ENCODE results near the gene GEMIN5.

Gene GEMIN5

DNA sequence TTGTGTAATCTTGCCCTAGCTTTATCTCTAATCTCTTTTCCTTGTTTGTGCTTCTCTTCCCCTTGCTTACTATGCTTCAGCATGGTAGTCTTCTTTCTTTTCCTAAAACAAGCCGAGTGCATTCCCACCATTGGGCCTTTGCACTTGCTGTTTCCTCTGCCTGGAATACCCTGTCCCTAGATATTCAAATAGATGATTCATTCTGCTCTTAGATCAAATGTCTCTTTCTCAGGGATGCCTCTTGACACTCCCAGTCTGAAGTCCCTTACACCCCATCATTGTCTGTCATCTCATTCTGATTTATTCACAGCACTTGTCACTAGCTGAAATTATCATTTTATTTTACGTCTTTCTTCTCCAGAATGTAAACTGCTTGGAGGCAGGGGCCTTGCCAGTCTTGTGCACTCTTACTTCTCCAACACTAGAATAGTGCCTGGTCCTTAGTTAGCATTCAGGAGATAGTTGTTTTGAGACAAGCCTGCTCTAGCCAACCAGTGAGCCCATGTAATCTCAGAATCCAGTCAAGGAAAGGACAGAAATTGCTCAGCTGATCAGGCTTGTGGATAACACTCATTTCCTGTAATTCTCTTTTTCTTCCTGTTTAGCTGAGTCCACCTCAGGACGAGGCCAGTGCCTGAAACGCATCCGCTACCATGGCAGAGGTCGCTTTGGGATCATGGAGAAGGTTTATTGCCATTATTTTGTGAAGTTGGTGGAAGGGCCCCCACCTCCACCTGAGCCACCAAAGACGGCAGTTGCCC lies 28.2 kb upstream of the GEMIN5 start:
- Histone ChIP-seq H3K4me3 (ENCODE audit: low read depth, low read length) (no peak overlapping the region), H3K4me1 (no peaks in the 10 kb centered on the region), H3K36me3 (peaks cover 22% of the 10 kb centered on the region), H3K9me3 (no peaks in the 10 kb centered on the region), H3K27me3 (no peaks in the 10 kb centered on the region)
- no peak for DNase-seq
- TF ChIP-seq, protein P1, sequence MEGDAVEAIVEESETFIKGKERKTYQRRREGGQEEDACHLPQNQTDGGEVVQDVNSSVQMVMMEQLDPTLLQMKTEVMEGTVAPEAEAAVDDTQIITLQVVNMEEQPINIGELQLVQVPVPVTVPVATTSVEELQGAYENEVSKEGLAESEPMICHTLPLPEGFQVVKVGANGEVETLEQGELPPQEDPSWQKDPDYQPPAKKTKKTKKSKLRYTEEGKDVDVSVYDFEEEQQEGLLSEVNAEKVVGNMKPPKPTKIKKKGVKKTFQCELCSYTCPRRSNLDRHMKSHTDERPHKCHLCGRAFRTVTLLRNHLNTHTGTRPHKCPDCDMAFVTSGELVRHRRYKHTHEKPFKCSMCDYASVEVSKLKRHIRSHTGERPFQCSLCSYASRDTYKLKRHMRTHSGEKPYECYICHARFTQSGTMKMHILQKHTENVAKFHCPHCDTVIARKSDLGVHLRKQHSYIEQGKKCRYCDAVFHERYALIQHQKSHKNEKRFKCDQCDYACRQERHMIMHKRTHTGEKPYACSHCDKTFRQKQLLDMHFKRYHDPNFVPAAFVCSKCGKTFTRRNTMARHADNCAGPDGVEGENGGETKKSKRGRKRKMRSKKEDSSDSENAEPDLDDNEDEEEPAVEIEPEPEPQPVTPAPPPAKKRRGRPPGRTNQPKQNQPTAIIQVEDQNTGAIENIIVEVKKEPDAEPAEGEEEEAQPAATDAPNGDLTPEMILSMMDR (IDR thresholded peaks at IDR 0.05; ENCODE audit: low read depth, low read length) = no peak

DNA sequence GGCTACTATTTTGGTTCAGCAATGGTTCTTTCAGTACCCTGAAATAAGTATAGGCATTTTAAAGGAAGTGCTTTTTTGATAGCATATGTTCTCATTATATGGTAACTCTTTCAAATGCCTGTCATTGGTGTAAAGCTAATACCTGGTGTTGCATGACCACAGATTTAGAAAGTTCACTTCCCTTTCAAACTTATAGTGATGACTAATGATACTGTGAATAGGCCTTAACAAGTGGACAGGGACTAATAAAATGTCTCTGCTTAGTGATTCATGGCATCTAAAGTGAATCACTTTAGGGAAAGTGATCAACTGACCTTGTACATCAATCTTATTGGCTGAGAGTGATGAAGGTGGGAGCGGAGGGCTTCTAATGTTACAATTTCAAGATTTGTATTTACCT lies 24.5 kb upstream of the GEMIN5 start:
- DNase-seq = no peak

DNA sequence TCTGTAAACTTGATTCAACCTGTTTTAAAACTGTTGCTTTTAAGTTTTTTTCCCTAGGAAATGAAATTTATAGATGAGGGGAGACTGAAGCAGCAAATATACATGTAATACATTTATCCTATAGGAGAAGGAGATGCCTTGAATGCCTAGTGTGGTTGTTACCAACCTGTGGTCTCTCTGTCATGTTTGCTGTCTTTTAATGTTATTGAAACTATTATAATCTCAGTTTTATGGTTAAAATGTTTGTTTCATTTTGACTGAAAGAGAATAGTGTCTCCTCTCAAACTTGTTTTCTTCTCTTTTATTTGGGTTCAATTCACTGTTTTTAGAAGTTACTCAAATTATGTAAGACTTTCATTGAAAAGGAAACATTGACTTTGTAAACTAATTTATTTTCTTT lies 18.7 kb upstream of the GEMIN5 start:
- TF ChIP-seq, protein P1 (IDR thresholded peaks at IDR 0.05; ENCODE audit: low read depth, low read length) = no peak
- Histone ChIP-seq H3K9me3 (no peaks in the 10 kb centered on the region), H3K36me3 (peaks cover 29% of the 10 kb centered on the region), H3K27me3 (no peaks in the 10 kb centered on the region), H3K4me3 (ENCODE audit: low read depth, low read length) (no peak overlapping the region), H3K4me1 (no peaks in the 10 kb centered on the region)
- DNase-seq = no peak

More for the DNA sequence above, 24.5 kb upstream of the GEMIN5 start:
- no peaks in the 10 kb centered on the region for H3K4me1 ChIP-seq
- H3K9me3 ChIP-seq = no peaks in the 10 kb centered on the region
- TF ChIP-seq, protein P1 (IDR thresholded peaks at IDR 0.05; ENCODE audit: low read depth, low read length) = no peak
- no peaks in the 10 kb centered on the region for H3K27me3 ChIP-seq
- peaks cover 32% of the 10 kb centered on the region for H3K36me3 ChIP-seq
- no peak overlapping the region for H3K4me3 ChIP-seq (ENCODE audit: low read depth, low read length)

DNA sequence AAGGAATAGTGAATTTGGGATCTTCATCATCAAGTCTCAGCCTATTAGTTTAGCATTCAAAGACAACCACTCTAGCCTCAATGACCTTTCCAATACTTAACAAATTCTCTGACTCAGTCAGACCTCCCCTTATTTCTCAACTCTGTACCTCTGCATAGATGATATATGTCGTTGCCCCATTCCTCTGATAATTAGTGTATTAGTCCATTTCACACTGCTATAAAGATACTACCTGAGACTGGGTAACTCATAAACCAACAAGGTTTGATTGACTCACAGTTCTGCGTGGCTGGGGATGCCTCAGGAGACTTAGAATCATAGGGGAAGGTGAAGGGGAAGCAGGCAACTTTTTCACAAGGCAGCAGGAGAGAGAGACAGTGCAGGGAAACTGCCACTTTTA lies 11.8 kb upstream of the GEMIN5 start:
- Histone ChIP-seq H3K4me1 (no peaks in the 10 kb centered on the region), H3K4me3 (ENCODE audit: low read depth, low read length) (no peak overlapping the region), H3K36me3 (peaks cover 7% of the 10 kb centered on the region), H3K9me3 (no peaks in the 10 kb centered on the region), H3K27me3 (no peaks in the 10 kb centered on the region)
- no peak for DNase-seq
- TF ChIP-seq, protein P1 (IDR thresholded peaks at IDR 0.05; ENCODE audit: low read depth, low read length) = no peak

DNA sequence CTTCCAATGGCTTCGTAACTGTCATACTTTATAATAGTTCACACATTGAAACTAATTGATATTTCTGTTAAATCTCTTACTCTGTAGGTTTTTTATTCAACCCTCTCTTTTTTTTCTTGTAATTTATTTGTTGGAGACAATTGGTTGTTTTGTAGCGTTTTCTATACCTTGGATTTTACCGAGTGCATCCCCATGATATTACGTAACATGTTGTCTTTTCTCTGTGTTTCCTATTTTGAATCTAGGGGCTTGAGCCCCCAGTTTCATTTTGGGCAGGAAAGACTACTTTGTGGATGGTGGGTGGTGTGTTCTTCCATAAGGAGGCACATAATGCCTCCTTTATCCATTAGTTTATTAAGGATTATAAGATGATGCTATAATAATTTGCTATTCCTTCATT lies 10.3 kb upstream of the GEMIN5 start:
- H3K9me3 ChIP-seq = no peaks in the 10 kb centered on the region
- no peak overlapping the region for H3K4me3 ChIP-seq (ENCODE audit: low read depth, low read length)
- TF ChIP-seq, protein P1 (IDR thresholded peaks at IDR 0.05; ENCODE audit: low read depth, low read length) = no peak
- peaks cover 7% of the 10 kb centered on the region for H3K36me3 ChIP-seq
- H3K27me3 ChIP-seq = no peaks in the 10 kb centered on the region
- DNase-seq = no peak
- H3K4me1 ChIP-seq = no peaks in the 10 kb centered on the region

DNA sequence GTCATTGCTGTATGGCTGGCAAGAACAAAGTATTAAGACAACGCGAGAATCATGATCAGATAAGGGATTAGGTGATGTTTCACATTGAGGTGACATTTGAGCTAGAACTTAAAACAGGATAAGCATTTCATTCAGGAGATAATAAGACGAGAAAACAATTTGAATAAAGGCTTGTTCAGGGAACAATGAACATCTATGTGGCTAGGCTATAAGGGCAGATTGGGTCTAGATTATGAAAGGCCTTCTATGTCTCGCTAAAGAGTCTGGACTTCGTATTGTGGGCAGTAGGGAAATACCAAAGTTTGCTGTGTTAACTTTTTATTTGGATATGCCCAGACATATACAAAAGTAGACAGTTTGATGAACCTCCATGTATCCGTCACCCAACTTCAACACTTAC lies 9.8 kb upstream of the GEMIN5 start:
- Histone ChIP-seq H3K27me3 (no peaks in the 10 kb centered on the region), H3K9me3 (no peaks in the 10 kb centered on the region), H3K4me3 (ENCODE audit: low read depth, low read length) (no peak overlapping the region), H3K36me3 (peaks cover 7% of the 10 kb centered on the region), H3K4me1 (no peaks in the 10 kb centered on the region)
- TF ChIP-seq, protein P1 (IDR thresholded peaks at IDR 0.05; ENCODE audit: low read depth, low read length) = no peak
- DNase-seq = no peak

Data from BE2C (cell line).